GM19193 (cell line): Measurements from ENCODE around the gene SELENON.
A peak's percentile ranks its signal among the peaks of the same experiment; 100 is the strongest.

Experiments used
- POLR2A ChIP-seq: IDR thresholded peaks from 4 replicates; pipeline ENCODE4 v1.6.1; 2011; ENCODE audit not compliant: insufficient read depth, insufficient read length; ENCODE audit errors: extremely low read depth

SELENON gene

DNA sequence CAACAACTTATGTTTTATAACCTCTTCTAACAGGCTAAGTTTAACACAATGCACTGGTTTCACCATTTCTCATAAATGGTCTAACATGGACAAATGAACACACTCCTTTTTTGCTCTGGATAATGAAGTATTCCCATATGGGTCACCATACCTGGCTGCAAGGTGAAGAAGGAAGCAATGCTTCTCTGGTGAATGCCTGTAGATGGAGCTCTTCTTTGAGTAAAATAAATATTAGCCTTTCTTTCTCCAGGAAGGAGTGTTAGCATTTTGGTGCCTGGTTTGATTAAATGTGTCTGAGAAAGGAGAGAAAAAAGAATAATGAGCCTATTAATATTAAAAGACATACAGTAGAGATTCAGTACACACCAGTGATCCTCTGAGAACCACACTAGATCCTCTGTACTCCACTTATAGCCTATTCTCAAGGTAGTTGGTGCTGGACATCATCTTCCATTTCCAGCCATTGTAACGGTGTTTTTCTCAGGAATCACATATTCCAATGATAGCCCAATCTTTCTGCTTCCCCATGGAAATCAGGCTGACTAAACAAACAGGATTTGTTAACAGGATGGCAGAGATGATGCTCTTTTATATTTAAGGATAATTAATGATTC is 37.4 kb downstream of the SELENON start:
- no peak for TF ChIP-seq POLR2A

DNA sequence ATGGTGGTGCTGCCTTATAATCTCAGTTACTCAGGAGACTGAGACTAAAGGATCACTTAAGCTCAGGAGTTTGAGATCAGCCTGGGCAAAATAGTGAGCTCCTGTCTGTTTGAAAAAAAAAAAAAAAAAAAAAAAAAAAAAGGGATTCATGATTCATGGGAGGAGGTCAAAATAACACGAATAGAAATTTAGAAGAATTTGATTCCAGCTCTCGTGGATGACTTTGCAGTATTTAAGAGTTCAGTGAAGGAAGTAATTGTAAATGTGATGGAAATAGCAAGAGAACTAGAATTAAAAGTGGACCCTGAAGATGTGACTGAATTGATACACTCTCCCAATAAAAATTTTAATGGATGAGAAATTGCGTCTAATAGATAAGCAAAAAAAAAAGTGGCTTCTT is 43.5 kb downstream of the SELENON start:
- TF ChIP-seq POLR2A = no peak

DNA sequence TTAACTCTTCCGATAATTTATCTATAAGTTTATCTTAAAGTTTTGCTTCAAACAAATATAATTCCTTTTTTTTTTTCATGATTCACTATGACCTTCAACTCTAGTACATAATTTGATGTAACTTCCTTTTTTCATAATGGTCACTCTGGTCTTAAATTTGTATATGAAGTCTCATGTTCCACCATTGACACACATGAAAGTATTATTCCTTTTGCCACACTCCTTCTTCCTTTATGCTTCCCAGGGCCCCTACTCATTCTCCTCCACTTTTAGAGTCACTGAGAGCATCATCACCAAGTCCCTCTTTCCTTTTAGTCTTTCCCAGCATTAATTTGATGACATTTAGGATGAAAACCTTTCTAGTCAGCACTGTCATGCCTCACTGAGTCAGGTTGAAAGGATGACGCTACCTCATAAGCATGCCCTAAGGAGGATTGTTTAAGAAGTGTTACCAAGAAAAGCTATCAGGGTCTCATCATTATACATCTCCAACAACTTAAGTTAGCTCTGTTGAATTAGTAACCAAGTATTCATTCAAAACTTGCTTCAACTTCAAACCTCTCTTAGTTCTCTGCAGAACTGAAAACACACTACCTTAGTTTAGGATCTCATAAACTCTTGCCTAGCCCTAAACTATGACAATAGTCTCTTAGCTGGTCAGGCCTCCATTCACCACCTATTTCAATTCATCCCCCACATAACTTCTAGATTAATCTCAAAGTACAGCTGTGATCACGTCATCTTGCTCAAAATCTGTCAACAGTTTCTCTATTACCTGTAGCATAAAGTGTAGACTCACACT is 44.7 kb downstream of the SELENON start:
- TF ChIP-seq POLR2A = no peak

DNA sequence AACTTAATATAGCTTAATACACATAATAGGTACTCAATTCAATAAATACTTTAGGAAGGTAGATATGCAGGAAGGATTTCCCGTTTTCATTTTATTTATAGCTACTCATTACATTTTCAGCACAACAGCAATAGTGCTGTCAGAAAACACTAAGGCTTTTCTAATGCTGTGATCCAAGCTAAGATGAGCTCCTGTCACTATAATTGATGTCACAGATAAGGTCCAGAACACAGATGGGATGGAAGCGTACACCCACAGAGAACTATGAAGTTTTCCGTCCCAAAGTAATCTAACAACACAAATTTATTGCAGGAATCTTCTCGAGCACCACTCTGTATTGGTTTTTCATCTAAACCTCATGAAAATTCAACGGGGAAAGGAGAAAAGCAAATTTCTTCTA is 45.7 kb downstream of the SELENON start:
- TF ChIP-seq POLR2A = no peak

DNA sequence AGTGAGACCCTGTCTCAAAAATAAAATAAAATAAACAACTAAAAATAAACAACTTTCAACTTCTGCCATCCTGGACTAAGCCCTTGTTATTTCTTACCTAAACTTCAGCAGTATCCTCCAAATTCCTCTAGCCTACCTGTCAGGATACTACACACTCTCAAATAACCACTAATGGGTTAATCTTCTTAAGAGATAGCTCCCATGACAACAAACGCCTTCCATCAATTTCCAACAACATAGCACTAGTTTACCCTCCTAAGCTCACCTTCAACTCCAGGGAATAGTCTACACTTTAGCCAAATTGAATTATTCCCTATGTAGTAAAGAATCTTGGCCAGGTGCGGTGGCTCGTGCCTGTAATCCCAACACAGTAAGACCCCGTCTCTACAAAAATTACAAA is 47.9 kb downstream of the SELENON start:
- TF ChIP-seq POLR2A = no peak

DNA sequence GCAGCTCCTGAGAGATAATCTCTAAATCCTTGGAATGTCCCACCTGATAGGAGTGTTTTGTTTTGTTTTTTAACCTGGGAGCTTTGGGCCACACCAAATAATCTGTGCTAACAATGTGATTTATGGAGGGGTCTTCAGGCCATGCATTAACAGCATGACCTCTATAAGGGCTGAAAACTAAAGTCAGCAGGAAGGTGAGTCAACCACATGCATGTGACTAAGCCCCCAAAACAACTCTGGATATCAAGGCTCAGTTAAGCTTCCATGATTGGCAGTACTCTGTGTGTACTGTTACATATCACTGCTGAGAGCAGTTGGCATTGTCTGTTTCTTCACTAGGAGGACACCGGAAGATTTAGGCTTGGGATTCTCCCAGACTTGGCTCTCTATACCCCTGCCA is 48.5 kb downstream of the SELENON start:
- TF ChIP-seq POLR2A = no peak

DNA sequence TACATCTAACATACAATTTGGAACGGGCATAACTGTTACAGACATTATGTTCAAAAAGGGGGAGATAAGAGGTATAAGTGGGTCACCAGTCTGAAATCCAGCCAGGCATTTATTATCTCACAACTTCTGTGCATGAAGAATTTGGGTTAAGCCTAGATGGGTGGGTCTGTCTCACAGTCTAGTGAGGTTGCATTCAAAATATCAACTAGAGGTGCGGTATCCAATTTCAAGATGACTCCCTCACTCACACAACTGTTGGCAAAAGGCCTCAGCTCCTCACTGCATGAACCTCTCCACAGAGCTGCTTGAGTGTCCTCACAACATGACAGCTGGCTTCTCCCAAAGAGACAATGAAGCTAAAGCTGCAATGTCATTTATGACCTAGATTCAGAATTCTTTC is 54.6 kb downstream of the SELENON start:
- TF ChIP-seq POLR2A = no peak

DNA sequence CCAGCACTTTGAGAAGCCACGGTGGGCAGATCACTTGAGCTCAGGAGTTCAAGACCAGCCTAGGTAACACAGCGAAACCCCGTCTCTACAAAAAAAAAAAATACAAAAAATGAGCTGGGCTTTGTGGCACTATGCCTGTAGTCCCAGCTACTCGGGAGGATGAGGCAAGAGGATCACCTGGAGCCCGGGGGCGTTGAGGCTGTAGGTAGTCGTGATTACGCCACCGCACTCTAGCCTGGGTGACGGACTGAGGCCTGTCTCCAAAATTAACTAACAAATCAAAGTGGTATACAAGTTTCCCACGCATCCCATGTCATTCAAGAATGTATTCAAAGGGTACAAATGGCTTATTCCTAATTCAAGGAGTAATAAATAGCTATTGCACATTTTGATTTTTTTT is 56.9 kb downstream of the SELENON start:
- no peak for TF ChIP-seq POLR2A

DNA sequence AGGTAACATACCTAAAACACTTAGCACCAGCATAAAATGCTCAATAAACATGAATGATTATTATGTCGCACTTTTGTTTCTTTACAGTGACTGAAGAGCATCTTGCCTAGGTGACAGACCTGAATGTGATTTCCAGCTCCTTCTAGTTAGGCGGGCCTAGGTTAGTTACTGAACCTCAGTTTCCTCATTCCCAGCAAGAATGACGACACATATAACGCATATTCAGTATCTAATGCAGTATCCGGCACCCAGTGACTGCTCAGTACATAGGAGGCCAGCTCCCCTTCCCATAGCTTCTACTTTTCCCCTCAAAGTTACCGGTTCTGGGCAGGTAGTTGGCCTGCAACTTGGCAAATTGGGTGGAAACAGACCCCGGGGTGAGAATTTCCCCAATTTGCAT is 58.5 kb downstream of the SELENON start:
- no peak for TF ChIP-seq POLR2A

DNA sequence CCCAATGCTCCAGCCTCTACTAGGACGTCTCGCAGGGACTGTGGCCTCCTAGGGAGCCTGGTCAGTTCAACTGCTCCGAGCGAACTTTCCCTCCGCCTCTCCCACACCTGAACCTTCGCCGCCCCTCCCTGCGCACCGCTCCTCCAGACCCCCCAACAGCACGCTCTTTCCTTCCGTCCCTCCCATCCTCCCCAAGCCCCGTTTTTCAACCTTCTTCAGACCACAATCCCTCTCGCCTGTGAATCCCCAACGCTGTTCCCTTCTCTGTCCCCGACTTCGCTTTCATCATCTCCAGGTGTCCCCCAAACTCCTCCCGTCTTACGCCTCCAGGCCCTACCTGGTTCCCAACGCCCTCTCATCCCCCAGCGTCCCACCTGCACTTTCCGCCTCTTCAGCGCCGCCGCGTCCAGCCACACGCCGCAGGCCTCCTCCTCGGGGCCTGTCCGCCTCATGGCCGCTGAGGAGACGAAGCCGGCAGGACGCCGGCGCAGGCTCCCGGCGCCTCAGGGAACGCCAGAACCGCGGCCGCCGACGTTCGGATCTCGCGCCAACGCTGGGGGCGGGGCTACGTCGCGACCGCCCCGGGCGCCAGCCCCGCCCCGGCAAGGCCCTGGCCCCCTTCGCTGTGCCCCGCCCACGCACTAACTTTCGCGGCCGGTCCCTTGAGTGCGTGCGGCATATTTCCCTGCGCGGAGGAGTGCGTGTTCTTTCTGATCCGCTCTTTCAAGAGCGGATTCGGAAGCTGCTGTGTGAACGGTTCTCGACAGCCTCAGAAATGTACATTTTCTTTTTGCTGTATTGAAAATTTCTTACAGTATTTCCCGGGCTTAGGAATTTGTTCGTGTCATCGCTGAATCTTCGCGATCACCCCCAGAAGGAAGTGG is 59.2 kb downstream of the SELENON start, which contains the start of gene AUNIP:
TSS of gene AUNIP (minus strand) at position 552 of the 884 bp plus-strand sequence. CDS start at position 452, 100 bp downstream.
- peak; percentile 89 for TF ChIP-seq POLR2A

DNA sequence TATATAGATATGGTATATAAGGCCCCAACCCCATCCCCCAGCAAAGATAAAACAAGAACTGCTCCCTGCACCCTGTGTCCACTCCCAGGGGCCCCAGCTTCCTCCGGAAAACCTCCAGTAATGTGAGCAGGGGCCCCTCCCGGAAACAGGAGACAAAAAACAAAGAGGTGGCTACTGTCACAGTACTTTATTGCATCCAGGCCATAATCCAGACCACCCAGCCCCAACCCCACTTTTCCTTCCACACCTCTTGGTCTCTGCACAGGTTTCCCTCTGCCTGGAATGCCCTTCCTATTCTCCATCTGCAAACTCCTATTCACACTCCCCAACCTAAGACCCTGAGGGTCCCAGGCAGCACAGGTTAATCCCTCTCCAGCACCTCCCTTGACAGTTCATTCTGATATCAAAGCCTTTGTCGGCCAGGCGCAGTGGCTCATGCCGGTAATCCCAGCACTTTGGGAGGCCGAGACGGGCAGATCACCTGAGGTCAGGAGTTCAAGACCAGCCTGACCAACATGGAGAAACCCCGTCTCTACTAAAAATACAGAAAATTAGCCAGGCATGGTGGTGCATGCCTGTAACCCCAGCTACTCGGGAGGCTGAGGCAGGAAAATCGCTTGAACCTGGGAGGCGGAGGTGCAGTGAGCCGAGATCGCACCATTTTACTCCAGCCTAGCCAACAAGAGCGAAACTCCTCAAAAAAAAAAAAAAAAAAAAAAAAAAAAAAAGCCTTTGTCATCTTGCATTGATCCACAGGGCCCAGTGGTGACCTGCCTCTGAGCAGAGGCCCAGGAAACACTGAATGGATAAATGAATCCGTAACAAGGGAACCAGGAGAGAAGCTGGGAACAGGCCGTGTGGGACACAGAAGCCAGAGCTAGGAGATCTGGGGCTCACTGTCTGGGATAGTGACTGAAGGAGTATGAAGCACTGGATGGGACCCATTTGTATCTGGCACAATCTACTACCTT is 61.6 kb downstream of the SELENON start:
- no peak for TF ChIP-seq POLR2A

DNA sequence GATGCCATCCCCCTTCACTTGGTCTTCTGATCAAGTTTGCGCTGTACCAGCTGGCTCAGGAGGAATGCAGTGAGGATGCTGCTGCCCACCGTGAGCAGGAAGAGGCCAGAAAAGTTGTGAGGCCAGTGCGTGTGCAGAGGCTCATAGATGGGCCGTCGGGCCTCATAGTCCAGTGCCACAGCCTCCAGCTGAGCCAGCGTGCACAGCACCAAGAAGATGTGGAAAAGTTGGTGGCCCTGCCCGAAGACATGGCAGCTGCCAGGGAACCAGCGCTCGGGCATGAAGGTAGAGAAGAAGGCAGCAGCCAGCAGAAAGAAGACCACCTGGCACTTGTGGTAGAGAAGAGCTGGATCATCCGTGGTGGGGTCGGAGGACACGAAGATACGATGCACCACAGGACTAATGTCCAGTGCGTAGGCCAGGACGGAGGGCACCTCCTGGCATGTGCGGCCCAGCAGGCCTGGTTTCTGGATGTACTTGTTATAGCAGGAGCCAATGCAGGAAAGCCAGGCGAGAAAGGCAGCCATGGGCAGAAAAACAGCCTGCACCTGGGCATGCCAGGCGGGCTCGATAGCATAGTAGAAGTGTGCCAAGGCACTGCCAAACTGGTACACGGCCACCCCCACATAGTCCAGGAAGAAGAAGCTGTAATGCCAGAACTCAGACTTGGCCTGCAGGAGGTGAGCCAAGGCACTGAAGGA is 62.9 kb downstream of the SELENON start:
- no peak for TF ChIP-seq POLR2A

DNA sequence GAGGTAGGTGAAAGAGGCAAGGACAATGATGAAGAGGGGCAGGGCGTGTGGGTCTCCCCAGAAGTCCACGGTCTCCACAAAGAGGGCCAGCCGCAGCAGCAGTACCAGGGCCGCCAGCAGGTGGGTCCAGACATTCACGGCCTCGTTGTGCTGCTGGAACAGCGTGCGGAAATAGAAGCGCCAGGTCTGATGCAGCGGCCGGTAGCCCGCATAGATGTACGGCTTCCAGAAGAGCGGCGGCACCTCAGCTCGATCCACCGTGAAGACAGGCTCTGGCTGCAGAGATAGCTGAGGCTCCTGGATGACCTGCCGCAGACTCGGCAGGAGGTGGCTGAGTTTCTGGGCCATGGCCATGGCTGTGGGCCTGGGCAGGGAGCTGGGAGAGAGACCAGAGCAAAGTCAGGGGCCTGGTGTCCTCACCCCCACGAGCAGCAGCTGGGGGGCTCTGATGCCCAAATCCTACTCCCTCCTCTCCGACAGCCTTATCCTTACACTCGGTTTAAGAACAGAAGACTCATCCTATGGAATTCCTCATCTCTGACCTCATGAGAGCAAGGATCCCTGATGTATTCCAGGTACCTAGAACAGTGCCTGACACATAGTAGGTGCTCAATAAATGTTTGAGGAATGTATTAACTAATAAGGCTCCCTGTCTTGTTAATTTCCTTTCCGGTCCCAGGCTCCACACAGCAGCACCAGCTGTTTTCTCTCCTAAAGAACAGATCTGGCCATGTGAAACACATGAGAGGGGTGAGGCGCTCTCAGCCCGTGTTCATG is 63.7 kb downstream of the SELENON start:
- no peak for TF ChIP-seq POLR2A
